GM12878 (cell line): Measurements from ENCODE around the gene ICE1.

Source experiments
- CTCF ChIP-seq, 3 experiments: IDR thresholded peaks in 2 of 3; conservative IDR thresholded peaks in 1 of 3; 2 replicates each; pipeline ENCODE4 v1.5.1; 2011; ENCODE audit warnings: low read depth in 3 of 3, low read length in 3 of 3, mild to moderate bottlenecking in 3 of 3, control low read depth in 2 of 3, moderate library complexity in 2 of 3, inconsistent platforms in 1 of 3, mixed read lengths in 1 of 3; ENCODE audit not compliant: control insufficient read depth in 2 of 3, insufficient read depth in 1 of 3; ENCODE audit errors: extremely low read depth in 1 of 3
- EZH2 ChIP-seq: IDR thresholded peaks from 2 replicates; pipeline ENCODE4 v1.6.1; 2012; ENCODE audit warnings: low read depth, mild to moderate bottlenecking, control low read depth, inconsistent platforms, low read length, borderline replicate concordance; ENCODE audit not compliant: control insufficient read depth
- HCFC1 ChIP-seq: fragments of 150-350 bp; IDR thresholded peaks from 2 replicates; pipeline ENCODE4 v1.6.1; 2014; ENCODE audit warnings: low read length
- NR2C2 ChIP-seq: IDR thresholded peaks from 2 replicates; pipeline ENCODE4 v1.6.1; 2011; ENCODE audit warnings: borderline replicate concordance, low read depth; ENCODE audit not compliant: control insufficient read depth, insufficient read length
- POLR2A ChIP-seq: IDR thresholded peaks from 2 replicates; pipeline ENCODE4 v1.6.1; 2011; ENCODE audit warnings: low read depth, mild to moderate bottlenecking, low read length
- SMC3 ChIP-seq: IDR thresholded peaks from 2 replicates; pipeline ENCODE4 v1.6.1; 2011; ENCODE audit warnings: low read length, improper control_type of control experiment, borderline replicate concordance
- SUPT20H ChIP-seq: IDR thresholded peaks from 2 replicates; pipeline ENCODE4 v1.6.1; 2011; ENCODE audit warnings: low read depth, mild to moderate bottlenecking, low read length, moderate library complexity, borderline replicate concordance; ENCODE audit not compliant: control insufficient read depth
- TCF12 ChIP-seq: IDR thresholded peaks from 2 replicates; pipeline ENCODE4 v1.6.1; 2011; ENCODE audit warnings: low read depth, mild to moderate bottlenecking, low read length
- ZNF384 ChIP-seq: IDR thresholded peaks from 2 replicates; pipeline ENCODE4 v1.6.1; 2012; ENCODE audit warnings: low read depth, mild to moderate bottlenecking, low read length, improper control_type of control experiment, borderline replicate concordance

- TF ChIP-seq HCFC1 (no peak), NR2C2 (no peak), CTCF (IDR thresholded peaks at IDR 0.05 in 2 of 3, conservative IDR thresholded peaks at IDR 0.05 in 1 of 3; ENCODE audit: control insufficient read depth in 2 of 3, extremely low read depth in 1 of 3, insufficient read depth in 1 of 3, low read depth in 3 of 3, low read length in 3 of 3) (no peak), SMC3 (no peak), SUPT20H (no peak), POLR2A (no peak), ZNF384 (no peak), TCF12 (no peak), EZH2 (no peak)
These were observed 36.1 kb upstream of the ICE1 start for GRCh38 chr5:5386329-5386728.
